Measurements from ENCODE around the gene CELF4. TPM values are rescaled to one million over a fixed set of nuclear protein-coding genes. Genes with fewer than 3 reads are reported as not detected.

CELF4 gene
- polyA plus RNA-seq (2012; ENCODE audit: missing spikeins): not detected

DNA sequence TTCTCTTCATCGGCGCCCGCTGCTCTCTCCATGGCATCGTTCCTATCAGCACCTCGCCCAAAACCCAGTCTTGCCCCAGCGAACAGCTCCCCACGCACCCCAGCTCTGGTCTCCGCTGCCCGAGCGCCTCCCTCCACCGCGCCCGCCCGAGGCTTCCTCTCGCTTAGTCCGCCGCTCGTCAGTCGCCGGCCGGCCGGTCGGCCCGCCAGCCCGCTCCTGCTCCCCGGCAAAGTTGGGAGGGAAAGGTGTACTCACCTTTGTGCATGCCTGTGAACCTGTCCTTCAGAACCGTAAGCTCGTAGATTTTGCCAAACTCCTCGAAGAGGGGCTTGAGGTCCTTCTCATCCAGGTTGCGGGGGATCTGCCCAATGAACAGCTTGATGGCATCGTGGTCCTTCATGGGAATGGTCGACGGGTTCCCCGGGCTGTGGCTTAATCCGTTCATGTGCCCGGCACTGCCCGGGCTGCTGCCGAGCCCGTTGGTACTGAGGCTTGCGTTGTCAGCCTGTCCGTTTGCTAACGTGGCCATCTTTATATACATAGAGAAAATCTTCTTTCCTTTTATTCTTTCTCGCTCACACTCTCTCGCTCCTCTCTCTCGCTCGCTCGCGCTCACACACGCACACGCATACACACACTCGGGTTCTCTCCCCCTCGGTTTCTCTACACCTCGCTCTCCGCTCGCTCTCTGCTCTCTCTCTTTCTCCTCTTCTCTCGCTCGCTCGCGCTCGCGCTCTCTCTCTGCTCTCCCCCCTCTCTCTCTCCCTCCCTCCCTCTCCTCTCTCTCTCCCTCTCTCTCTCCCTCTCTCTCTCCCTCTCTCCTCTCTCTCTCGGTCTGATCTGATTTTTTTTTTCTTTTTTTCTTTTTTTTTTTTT is at the start of gene CELF4:
TSS of gene CELF4 (minus strand) at position 698 of the 876 bp plus-strand sequence.
- no peak for TF ChIP-seq POLR2A (IDR thresholded peaks at IDR 0.05; ENCODE audit: low read depth, low read length)
- no peak for TF ChIP-seq TAF1 (IDR thresholded peaks at IDR 0.05; ENCODE audit: borderline replicate concordance, low read depth, low read length)
- TF ChIP-seq POLR2AphosphoS5 (IDR thresholded peaks at IDR 0.05; ENCODE audit: low read depth, low read length): no peak
- DNase-seq (ENCODE audit: insufficient read length) (no peak), FAIRE-seq (no peak)

DNA sequence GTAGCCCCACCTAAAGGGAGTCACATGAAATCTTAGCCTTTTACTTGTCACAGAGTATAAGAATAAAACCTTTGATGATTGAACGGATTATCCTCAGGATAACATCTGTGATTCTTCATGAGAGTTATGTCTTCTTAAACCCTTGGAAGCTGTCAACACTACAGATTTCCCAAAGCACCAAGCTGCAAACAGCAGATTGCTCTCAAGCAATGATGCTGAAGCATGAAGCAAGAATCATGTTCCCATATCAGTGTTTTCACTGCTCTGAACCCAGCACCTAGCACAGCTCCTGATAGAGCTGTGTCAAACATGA is 47.6 kb upstream of the CELF4 start:
- DNase-seq (ENCODE audit: insufficient read length) (no peak), FAIRE-seq (no peak)
- TF ChIP-seq POLR2A (IDR thresholded peaks at IDR 0.05; ENCODE audit: low read depth, low read length) (no peak), TAF1 (IDR thresholded peaks at IDR 0.05; ENCODE audit: borderline replicate concordance, low read depth, low read length) (no peak), POLR2AphosphoS5 (IDR thresholded peaks at IDR 0.05; ENCODE audit: low read depth, low read length) (no peak)

DNA sequence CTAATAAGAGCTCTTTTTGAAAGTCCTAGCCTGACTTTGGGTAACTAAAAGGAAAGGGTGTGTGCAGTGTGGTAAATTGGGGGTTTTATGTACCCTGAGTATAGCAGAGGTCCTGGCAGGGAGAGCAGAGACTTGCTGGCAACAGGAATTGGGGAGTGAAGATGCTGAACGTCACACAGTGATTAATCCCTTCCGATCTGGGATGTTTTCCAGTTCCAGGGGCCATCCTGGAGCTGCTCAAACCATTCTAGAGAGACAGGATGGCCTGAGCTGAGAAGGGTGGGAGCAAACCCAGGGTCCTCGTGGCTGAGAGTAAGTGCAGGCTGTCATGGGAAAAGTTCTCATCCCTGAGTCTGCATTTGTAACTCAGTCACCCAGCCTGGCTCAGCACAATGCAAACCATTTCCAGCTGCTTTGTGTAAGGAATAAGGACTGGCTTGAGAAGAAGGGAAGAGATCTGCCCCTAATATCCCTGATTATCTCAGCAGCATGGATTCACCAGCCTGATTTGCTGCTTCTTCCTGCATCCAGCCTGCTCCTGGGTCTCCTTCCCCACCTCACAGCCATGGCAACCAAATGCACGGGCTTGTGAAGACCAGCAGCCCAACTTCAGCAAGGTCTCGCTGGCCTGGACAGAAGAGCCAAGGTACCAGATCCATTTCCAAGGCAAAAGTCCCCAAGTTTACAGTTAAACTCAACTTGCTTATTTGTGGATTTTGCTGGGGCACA is 47.1 kb upstream of the CELF4 start:
- no peak for TF ChIP-seq TAF1 (IDR thresholded peaks at IDR 0.05; ENCODE audit: borderline replicate concordance, low read depth, low read length)
- TF ChIP-seq POLR2AphosphoS5 (IDR thresholded peaks at IDR 0.05; ENCODE audit: low read depth, low read length): no peak
- TF ChIP-seq POLR2A (IDR thresholded peaks at IDR 0.05; ENCODE audit: low read depth, low read length): no peak
- FAIRE-seq (no peak), DNase-seq (ENCODE audit: insufficient read length) (no peak)

DNA sequence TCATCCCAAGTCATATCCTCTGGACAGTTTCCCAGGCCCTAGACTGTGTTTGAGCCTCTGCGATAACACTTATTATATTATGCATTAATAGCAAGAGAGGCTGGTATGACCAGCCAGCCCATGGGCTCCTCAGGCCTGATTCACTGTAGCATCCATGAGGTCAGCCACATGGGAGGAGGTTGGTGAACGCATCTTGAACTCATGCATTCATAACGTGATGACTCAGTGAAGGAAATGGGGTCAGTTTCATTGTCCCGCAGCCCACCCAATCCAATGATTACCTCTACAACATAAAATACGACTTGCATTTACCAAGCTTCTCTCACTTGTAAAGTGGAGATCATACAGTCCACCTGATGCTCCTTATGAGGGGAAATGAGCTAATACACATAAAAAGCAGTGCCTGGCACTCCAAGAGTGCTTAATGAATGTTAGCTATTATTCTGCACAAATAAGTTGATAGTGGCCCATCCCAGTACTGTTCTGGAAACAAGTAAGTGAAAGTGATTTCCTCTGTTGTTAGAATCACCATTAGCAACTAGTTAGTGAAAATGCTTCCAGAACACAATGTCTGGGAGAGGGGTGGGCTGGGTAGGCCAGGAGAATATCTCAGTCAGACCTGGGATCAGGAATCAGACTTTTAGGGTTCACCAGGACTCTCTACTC is 46.1 kb upstream of the CELF4 start:
- no peak for DNase-seq (ENCODE audit: insufficient read length)
- FAIRE-seq: no peak
- TF ChIP-seq TAF1 (IDR thresholded peaks at IDR 0.05; ENCODE audit: borderline replicate concordance, low read depth, low read length) (no peak), POLR2AphosphoS5 (IDR thresholded peaks at IDR 0.05; ENCODE audit: low read depth, low read length) (no peak)

DNA sequence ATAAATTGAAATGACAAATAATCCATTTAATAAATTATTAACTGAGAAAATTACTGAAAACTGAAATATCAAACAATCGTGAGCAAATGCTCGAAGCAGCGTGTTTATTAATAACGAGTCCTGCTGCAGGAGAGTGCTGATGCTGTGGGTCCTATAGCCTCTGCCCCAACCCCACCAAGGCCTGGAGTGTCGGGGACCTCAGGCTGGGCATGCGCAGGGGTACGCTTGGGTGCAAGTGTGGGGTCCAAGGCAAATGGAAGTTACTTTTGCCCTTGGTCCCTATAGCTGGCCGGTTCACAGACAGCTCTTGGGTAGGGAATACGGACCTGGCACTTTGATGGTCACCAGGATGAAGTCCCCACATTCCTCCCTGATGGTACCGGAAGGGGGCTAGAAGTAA is 43.3 kb upstream of the CELF4 start:
- DNase-seq (ENCODE audit: insufficient read length): no peak
- no peak for FAIRE-seq
- no peak for TF ChIP-seq TAF1 (IDR thresholded peaks at IDR 0.05; ENCODE audit: borderline replicate concordance, low read depth, low read length)
- TF ChIP-seq POLR2AphosphoS5 (IDR thresholded peaks at IDR 0.05; ENCODE audit: low read depth, low read length): no peak
- TF ChIP-seq POLR2A (IDR thresholded peaks at IDR 0.05; ENCODE audit: low read depth, low read length): no peak

DNA sequence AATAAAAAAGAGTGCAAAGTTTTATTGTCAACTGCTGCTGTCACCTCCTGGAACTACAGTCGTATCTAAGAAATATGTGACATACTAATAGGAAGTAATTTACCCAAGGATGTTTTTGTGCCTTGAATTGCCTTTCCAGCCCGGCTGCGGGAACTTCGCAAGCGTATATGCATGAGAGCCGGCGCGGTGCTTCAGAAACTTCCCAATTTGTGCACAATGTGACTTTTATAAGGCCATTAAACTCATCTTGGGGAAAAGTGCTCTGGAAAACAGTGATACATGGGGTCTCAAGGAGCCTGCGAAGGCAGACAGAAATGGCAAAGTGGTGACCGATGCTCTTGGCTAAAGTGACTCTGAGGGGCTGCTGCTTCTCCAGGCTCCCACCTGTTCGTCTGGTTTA is 41.7 kb upstream of the CELF4 start:
- DNase-seq (ENCODE audit: insufficient read length) (no peak), FAIRE-seq (no peak)
- no peak for TF ChIP-seq POLR2AphosphoS5 (IDR thresholded peaks at IDR 0.05; ENCODE audit: low read depth, low read length)
- TF ChIP-seq TAF1 (IDR thresholded peaks at IDR 0.05; ENCODE audit: borderline replicate concordance, low read depth, low read length): no peak
- no peak for TF ChIP-seq POLR2A (IDR thresholded peaks at IDR 0.05; ENCODE audit: low read depth, low read length)

DNA sequence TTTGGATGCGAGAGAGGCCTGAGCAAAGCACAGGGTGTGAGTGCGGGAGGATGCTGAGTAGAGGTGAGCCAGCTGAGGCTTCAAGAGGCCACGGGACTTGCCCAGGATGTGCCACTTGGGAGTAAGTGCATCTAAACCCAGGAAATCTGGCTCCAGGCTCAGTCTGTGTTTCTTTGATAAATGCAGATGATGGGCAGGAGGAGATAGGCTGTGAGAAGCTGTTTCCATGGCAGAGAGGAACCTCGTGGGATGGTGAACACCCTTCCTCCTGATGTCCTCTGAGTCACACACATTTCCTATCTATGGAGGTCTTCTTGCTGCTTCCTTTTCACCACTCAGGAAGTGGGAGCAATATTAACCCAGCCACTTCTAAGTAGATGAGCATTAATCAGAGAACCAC is 38.4 kb upstream of the CELF4 start:
- no peak for DNase-seq (ENCODE audit: insufficient read length)
- TF ChIP-seq POLR2A (IDR thresholded peaks at IDR 0.05; ENCODE audit: low read depth, low read length) (no peak), TAF1 (IDR thresholded peaks at IDR 0.05; ENCODE audit: borderline replicate concordance, low read depth, low read length) (no peak), POLR2AphosphoS5 (IDR thresholded peaks at IDR 0.05; ENCODE audit: low read depth, low read length) (no peak)
- no peak for FAIRE-seq

DNA sequence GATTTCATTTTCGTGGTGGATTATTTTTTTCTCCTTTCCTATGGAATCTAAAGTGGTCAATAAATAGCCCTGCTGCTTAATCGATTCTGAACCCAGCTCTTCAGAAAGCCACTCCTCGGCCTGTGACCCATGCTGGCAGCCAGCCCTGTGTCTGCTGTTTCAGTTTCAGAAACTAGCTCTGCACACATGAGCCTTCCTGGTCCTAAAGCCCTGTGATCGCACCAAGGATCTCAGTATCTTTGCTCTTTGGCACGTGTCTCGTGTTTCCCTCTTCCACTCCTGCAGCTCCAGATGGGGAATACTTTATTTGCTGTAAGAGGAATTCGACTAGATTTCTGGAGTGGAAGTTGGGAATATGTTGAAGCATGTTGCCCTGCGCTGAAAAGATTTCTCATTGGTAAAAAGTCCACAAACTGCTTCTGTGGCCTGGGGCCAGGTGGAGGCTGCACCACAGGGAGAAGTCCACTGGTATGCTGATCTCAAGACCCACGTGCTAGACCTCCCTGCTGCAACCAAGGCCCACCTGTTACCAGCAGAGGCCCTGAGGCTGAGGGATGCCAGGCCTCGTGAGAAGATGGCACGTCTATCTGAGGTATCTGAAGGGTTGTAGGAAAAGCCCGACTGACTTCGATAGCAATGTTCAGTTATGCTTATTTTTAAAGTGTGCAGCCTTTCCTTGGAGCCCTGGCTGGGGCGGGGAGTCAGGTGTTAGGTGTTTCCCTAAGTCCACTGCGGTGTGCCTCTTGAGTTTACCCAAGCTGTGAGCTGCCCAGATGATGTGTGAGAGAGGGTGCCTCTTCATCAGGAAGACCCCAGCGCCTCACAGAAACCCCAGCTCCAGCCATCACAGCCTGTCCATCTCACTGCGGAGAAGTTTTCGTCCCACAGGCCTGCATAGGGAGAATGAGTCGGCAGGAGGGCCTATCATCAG is 33.6 kb upstream of the CELF4 start:
- FAIRE-seq (no peak), DNase-seq (ENCODE audit: insufficient read length) (no peak)
- TF ChIP-seq POLR2A (IDR thresholded peaks at IDR 0.05; ENCODE audit: low read depth, low read length) (no peak), TAF1 (IDR thresholded peaks at IDR 0.05; ENCODE audit: borderline replicate concordance, low read depth, low read length) (no peak), POLR2AphosphoS5 (IDR thresholded peaks at IDR 0.05; ENCODE audit: low read depth, low read length) (no peak)

DNA sequence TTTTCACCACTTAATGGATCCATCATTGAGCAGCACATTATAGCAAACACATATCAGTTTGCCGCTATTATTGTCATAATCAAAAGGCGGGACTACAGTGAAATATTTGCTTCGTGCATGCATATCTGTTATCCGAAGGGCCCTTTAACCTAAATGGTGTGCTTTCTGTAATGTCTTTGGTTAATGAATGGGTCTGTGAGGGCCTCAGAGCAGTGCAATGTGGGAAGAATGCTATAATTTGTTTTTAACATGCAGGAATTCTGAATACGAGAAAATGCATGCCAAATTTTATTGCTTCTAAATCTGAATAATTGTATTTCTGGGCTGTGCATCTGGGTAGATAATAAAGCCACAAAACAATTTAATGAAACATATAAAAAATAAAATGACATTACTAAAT is 32.8 kb upstream of the CELF4 start:
- DNase-seq (ENCODE audit: insufficient read length) (no peak), FAIRE-seq (no peak)
- TF ChIP-seq TAF1 (IDR thresholded peaks at IDR 0.05; ENCODE audit: borderline replicate concordance, low read depth, low read length) (no peak), POLR2AphosphoS5 (IDR thresholded peaks at IDR 0.05; ENCODE audit: low read depth, low read length) (no peak), POLR2A (IDR thresholded peaks at IDR 0.05; ENCODE audit: low read depth, low read length) (no peak)

DNA sequence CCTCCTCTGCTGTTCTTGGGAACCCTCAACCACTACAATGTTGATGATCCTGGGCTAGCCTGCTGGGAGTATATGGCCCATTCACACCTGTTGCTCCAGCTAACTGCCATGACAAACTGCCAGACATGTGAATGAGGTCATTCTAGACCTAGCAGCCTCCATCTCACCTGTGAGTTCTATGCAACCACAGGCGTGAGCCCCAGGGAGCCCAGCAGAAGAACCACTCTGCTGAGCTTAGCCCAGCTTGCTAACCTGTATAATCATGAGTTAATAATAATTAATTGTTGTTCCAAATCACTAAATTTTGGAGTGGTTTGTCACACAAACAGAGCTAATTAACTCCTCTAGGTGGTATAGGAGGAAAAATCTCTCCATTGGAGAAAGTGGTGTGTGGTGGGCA is 24.7 kb upstream of the CELF4 start:
- DNase-seq (ENCODE audit: insufficient read length): no peak

More for the DNA sequence above, 24.7 kb upstream of the CELF4 start:
- TF ChIP-seq POLR2A (IDR thresholded peaks at IDR 0.05; ENCODE audit: low read depth, low read length) (no peak), POLR2AphosphoS5 (IDR thresholded peaks at IDR 0.05; ENCODE audit: low read depth, low read length) (no peak), TAF1 (IDR thresholded peaks at IDR 0.05; ENCODE audit: borderline replicate concordance, low read depth, low read length) (no peak)
- no peak for FAIRE-seq

All from GM12892 (cell line).